Activated CD4-positive, alpha-beta T cell treated with anti-CD3 and anti-CD28 coated beads, Interleukin-10, Interleukin-2, amounts not matched to agents 100 ng/mL and 50 ng/mL, durations not matched to agents 16 hours and 8 hours (primary cell): ENCODE data around the gene UTS2B.

Experiments used
- DNase-seq: peaks from one replicate; pipeline ENCODE4 v3.0.0-alpha.2; 2020

UTS2B gene

GRCh38 chr3:191329654-191330529 is at the start of gene UTS2B:
Gene UTS2B, minus strand, starts transcription at chr3:191330526. Its CDS starts 48,337 bp downstream, at chr3:191282189.
- DNase-seq: peak; percentile 34

GRCh38 chr3:191380001-191380400 is 49.7 kb upstream of the UTS2B start:
- DNase-seq: no peak

DNA sequence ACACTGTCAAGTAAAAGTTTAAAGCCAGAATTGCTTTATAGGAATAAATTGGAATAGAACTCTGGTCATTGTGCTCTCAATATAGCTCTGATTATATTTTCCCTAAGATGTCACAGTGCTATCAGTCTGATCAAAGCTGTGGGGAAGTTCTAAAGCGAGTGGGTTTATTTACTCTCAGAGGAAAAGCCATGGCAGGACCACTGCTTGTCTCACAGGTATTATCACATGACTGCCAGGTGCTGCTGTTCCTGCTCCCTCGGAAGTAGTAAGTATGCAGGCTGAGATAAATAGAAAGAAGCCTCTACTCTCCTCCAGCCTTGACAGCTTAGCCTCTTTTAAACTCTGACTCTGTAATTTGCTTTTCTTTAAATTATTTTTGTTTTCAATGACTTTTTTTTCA is 49.1 kb upstream of the UTS2B start:
- DNase-seq: no peak

- DNase-seq: no peak
Observed at GRCh38 chr3:191378142-191378812, 48.0 kb upstream of the UTS2B start.

GRCh38 chr3:191376516-191377141 is 46.3 kb upstream of the UTS2B start:
- no peak for DNase-seq

DNA sequence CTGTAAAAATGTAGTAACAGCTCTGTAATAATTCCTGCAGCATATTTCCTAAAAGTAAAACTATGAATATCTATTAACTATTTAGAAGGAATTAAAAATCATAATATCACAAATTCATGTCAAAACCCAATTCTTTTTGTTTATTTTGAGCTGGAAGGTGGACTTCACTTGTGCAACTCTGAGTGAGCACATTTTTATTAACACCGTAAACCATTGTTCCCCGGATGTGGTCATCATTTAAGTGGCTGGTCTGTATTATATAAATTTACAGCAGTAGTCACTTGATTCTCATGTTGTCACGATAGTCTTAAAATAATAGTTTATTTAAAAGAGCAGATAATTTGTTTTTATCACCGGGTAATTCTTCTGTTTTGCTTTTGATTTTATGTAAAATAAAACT is 43.0 kb upstream of the UTS2B start:
- DNase-seq: no peak

- no peak for DNase-seq
Observed at GRCh38 chr3:191372122-191372521, 41.8 kb upstream of the UTS2B start.

GRCh38 chr3:191369616-191370010 is 39.3 kb upstream of the UTS2B start:
- no peak for DNase-seq

DNA sequence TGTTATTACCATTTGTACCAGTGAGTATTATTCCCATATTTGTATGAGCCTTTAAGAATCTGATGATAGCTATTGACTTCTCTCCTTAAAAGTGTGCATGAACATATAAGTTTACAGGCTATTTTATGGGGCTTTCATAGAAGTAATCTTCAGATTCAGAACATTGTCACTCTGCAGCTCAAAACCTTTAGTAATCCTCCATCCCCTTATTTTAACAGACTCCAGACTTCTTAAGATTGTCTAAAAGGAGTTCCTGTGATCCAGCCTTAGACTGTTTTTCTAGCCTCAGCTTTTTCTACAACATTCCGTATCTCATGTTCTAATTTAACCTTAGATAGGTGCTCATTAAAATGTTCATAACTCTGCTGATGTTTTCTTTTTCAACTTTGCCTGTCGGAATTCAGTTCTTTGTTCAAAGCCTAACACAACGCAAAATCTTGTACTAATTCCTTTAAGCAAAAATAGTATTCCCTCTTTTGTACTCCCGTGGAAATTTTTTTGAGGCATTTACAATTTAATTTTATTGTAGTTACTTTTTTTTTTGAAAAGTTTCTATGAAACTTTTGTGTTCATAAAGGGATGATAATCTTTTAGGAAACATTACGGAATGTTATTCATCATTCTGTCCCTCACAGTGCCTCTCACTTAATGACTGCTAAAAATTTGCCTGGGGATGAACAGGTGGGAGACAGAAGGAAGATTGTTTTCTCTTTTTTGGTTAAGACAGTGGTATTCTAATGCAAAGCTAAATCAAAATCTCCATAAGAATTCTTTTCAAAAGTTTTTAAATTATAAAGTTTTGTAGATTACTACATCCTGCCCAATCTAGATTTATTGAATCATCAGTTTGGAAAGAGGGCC is 38.7 kb upstream of the UTS2B start:
- DNase-seq: no peak

DNA sequence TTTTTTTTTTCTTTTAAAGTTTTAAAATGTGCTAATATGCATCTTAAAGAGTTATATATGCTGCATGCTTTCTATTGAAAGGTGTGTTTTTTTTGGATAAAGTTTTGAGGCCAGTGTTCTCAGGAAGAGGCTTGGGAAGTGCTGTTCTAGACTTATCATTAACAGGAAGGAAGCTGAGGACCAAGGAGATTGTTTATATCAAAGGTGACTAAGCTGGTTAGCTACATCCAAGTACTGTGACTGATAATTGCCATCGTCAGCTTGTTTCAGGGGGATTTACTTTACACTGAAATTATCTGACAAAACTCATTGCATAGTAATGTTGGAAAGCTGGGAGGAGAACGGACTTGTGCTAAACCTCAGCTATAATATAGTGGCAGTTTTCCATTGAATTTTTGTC is 36.3 kb upstream of the UTS2B start:
- DNase-seq: no peak

- DNase-seq: no peak
Observed at GRCh38 chr3:191363221-191363620, 32.9 kb upstream of the UTS2B start.

- peak; percentile 18 for DNase-seq
Observed at GRCh38 chr3:191362524-191363090, 32.3 kb upstream of the UTS2B start.

- DNase-seq: no peak
Observed at GRCh38 chr3:191362037-191362436, 31.7 kb upstream of the UTS2B start.

- DNase-seq: no peak
Observed at GRCh38 chr3:191361456-191361855, 31.1 kb upstream of the UTS2B start.

DNA sequence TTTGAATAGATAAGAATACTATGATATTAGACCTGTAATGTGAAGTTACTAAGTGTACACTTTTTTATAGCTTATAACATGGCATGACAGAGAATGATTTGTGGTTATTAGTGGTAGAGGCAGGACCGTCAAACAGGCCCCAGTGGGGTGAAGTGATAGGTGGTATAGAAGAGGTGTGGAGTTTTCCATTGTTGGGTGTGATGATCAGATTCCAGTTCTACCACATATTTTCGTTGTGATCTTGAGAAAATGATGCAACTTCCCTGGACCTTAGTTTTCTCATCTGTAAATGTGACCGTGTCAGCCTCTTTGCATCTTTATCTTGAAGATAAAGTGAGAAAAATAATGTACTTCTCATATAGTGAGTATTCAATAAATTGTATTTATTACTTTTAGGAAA is 30.3 kb upstream of the UTS2B start:
- DNase-seq: no peak

GRCh38 chr3:191358929-191359328 is 28.6 kb upstream of the UTS2B start:
- DNase-seq: no peak

DNA sequence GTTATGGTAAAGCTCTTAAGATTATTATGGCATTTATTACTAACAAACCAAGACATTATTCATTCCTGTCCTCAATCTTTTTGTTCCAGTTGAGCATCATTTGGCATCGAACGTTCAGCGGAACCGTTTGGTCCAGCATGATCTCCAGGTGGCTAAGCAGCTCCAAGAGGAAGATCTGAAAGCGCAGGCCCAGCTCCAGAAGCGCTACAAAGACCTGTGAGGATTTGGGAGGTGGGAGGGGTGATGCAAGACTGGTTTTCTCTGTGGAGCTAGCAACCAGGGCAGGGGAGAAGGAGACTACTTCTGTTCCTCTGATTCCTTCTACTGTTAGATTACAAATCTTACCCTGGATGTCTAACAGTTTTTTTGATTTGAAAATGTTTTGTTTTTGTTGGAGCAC is 27.6 kb upstream of the UTS2B start:
- DNase-seq: no peak

DNA sequence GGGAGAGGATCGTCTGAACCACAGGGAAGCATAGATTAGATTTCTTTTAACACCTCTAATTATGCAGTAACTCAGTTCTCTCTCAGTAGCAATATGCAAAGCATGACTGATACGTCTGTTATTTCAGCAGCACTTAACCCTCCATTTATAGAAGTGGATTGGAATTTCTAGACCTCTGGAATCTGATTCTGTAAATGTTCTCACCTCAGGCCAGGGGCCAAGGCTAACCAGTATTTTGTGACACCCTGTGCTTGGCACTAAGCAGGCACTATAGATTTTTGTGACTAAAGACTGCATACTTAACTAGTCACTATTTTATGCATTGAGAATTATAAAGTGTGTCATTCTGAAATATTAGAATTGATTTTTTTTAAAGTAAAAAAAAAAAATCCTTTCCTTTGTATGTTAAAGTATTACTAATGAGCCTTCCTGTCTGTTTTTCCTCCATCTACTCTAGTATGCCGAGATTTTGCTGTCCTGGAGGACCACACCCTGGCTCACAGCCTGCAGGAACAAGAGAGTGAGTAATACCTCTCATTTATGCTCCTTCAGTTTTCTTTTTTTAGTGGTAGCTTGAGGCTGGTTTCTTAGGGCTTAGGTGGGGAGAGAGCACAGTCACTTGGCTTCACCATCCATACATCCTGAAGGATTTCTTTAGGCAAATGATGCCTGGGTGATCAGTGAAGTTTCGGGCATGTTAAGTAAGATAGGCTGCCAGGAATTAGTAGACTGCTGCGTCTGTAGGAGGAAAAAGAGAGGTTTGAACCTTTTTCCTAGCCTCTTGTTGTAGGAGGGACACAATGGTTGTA is 26.5 kb upstream of the UTS2B start:
- no peak for DNase-seq

GRCh38 chr3:191355406-191355805 is 25.1 kb upstream of the UTS2B start:
- peak; percentile 6 for DNase-seq

GRCh38 chr3:191353022-191353777 is 22.9 kb upstream of the UTS2B start:
- DNase-seq: no peak

GRCh38 chr3:191352014-191352413 is 21.7 kb upstream of the UTS2B start:
- DNase-seq: no peak
